IPS-15b (cell line): ENCODE data around the gene RMDN2.

ENCODE experiments used
- H3K27me3 ChIP-seq: one replicate; pipeline ENCODE4 v1.6.1; 2013; ENCODE audit warnings: low read length; ENCODE audit not compliant: control insufficient read depth, insufficient read depth
- H3K36me3 ChIP-seq: one replicate; pipeline ENCODE4 v1.6.1; 2013; ENCODE audit warnings: low read length; ENCODE audit not compliant: control insufficient read depth, insufficient read depth
- H3K4me1 ChIP-seq: one replicate; pipeline ENCODE4 v1.6.1; 2013; ENCODE audit warnings: mild to moderate bottlenecking, low read length; ENCODE audit not compliant: control insufficient read depth, insufficient read depth
- H3K4me3 ChIP-seq: one replicate; pipeline ENCODE4 v1.5.1; 2013; ENCODE audit warnings: low read depth, low read length
- H3K9ac ChIP-seq: one replicate; pipeline ENCODE4 v1.6.1; 2013; ENCODE audit warnings: low read depth, mild to moderate bottlenecking, low read length
- H3K9me3 ChIP-seq: one replicate; pipeline ENCODE4 v1.6.1; 2013; ENCODE audit warnings: mild to moderate bottlenecking, low read length; ENCODE audit not compliant: control insufficient read depth, insufficient read depth

The RMDN2 gene

DNA sequence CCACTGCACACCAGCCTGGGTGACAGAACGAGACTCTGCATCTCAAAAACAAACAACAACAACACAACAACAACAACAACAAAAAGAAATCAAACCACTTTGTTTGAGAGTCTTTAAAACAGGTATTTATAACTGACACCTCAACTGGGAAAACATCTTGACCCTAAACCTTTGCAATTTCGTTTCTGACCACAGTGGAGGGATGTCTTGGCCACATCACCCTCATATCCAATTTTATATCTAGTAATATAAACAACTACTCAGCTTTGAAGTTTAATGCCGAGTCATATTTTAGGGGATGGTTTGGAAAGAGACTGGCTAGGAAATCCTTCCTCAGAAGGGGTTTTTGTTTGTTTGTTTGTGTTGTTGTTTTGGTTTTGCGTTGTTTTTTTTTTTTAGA, 37.8 kb upstream of the RMDN2 start:
- H3K9me3 ChIP-seq, result no peaks in the 10 kb centered on the region
- H3K27me3 ChIP-seq, result no peaks in the 10 kb centered on the region
- no peak overlapping the region for H3K4me3 ChIP-seq
- H3K4me1 ChIP-seq, result peaks cover 11% of the 10 kb centered on the region
- no peaks in the 10 kb centered on the region for H3K36me3 ChIP-seq
- H3K9ac ChIP-seq, result no peak overlapping the region

GRCh38 chr2:37890893-37891495, 34.1 kb upstream of the RMDN2 start:
- peaks cover 1% of the 10 kb centered on the region for H3K4me1 ChIP-seq
- no peaks in the 10 kb centered on the region for H3K9me3 ChIP-seq
- no peak overlapping the region for H3K9ac ChIP-seq
- no peak overlapping the region for H3K4me3 ChIP-seq
- no peaks in the 10 kb centered on the region for H3K27me3 ChIP-seq
- no peaks in the 10 kb centered on the region for H3K36me3 ChIP-seq

DNA sequence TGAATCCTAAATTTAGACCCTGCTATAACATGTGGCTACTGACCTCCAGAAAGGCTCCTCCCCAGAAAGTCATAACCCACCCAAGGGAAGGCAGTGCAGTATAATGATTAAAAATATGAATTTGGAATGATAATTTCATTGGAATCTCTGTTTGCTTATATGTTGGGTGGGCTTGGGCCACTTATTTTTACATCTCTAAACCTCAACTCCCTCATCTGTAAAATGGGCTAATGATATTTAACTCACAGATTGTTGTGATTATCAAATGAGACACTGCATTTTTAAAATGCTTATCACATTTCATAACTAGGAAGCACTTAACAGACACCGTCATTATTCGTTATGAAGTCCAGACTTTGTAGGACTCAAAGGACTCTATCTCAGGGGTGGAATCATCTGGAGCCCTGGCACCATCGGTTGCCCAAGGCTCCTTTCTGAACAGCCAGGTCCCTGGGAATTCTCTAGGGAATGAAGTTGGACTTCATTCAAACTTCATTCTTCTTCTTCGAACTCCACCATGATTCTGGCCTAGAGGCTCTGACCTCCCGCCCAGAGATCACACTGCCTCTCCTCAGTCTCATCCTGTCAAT, 33.1 kb upstream of the RMDN2 start:
- no peaks in the 10 kb centered on the region for H3K9me3 ChIP-seq
- H3K4me1 ChIP-seq, result no peaks in the 10 kb centered on the region
- H3K9ac ChIP-seq, result no peak overlapping the region
- no peaks in the 10 kb centered on the region for H3K27me3 ChIP-seq
- no peaks in the 10 kb centered on the region for H3K36me3 ChIP-seq
- no peak overlapping the region for H3K4me3 ChIP-seq

GRCh38 chr2:37892436-37893114, 32.5 kb upstream of the RMDN2 start:
- Histone ChIP-seq H3K36me3 (no peaks in the 10 kb centered on the region), H3K4me3 (no peak overlapping the region), H3K9me3 (no peaks in the 10 kb centered on the region), H3K9ac (no peak overlapping the region), H3K27me3 (no peaks in the 10 kb centered on the region), H3K4me1 (no peaks in the 10 kb centered on the region)

- H3K27me3 ChIP-seq, result no peaks in the 10 kb centered on the region
- no peak overlapping the region for H3K9ac ChIP-seq
- H3K4me3 ChIP-seq, result no peak overlapping the region
- no peaks in the 10 kb centered on the region for H3K4me1 ChIP-seq
- no peaks in the 10 kb centered on the region for H3K9me3 ChIP-seq
- no peaks in the 10 kb centered on the region for H3K36me3 ChIP-seq
Observed at GRCh38 chr2:37893327-37893726, 31.8 kb upstream of the RMDN2 start.

DNA sequence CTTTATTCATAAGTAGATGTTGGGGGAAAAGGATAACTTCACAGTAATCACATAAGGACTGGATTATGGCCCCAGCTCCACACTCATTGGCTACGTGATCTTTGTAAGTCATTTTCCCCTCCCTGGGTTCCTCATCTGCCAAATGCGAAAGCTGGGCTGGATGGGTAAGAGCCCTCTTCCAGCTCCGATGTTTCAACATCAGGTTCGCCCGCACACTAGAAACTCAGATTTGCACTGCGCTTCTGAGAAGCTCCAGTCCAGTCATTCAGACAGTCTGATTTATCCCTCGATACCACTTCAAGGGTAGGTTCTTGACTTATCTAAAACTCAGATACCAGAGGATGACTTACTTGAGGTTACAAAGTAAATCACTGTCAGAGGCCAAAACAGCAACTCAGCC, 31.0 kb upstream of the RMDN2 start:
- Histone ChIP-seq H3K9ac (no peak overlapping the region), H3K9me3 (no peaks in the 10 kb centered on the region), H3K4me1 (no peaks in the 10 kb centered on the region), H3K4me3 (no peak overlapping the region), H3K27me3 (no peaks in the 10 kb centered on the region), H3K36me3 (no peaks in the 10 kb centered on the region)

DNA sequence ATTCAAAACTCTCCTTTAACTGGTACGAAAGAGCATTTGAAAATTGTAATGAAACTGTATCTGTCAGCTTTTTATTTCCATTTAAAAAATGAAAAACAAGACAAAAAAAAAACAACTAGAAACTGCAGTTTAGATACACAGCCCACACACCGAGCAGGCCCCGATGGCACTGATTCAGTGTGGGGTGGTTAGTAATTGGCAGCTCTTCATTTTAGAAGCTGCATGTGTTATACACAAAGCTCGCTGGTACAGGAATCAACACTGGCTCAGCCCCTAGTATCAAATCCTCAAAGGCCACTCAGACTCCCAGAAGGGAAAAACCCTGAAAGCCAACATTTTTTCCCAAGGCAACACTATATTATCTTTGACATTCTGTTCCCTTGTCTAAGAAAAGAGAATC, 30.5 kb upstream of the RMDN2 start:
- Histone ChIP-seq H3K9me3 (no peaks in the 10 kb centered on the region), H3K27me3 (no peaks in the 10 kb centered on the region), H3K36me3 (no peaks in the 10 kb centered on the region), H3K4me1 (no peaks in the 10 kb centered on the region), H3K9ac (no peak overlapping the region), H3K4me3 (no peak overlapping the region)

DNA sequence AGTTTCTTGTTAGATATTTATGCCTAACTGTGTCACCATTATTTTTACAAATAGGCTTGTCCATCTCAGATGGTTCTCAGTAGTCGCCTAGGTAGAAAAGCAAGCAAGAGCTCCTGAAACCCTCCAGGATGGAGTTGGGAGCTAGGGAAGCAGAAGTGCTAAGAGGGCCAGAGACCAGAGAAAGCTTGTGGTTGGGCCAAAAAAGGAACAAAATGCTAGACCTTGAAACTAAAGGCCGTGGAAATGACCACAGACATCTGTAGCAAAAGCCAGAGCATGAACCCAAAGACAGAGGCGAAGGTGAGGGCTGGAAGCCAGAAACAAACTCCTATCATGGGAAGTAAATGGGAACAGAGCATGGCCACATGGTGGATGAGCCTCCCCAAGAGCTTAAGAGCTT, 29.9 kb upstream of the RMDN2 start:
- H3K9ac ChIP-seq, result no peak overlapping the region
- no peaks in the 10 kb centered on the region for H3K36me3 ChIP-seq
- H3K9me3 ChIP-seq, result no peaks in the 10 kb centered on the region
- no peak overlapping the region for H3K4me3 ChIP-seq
- no peaks in the 10 kb centered on the region for H3K4me1 ChIP-seq
- no peaks in the 10 kb centered on the region for H3K27me3 ChIP-seq

DNA sequence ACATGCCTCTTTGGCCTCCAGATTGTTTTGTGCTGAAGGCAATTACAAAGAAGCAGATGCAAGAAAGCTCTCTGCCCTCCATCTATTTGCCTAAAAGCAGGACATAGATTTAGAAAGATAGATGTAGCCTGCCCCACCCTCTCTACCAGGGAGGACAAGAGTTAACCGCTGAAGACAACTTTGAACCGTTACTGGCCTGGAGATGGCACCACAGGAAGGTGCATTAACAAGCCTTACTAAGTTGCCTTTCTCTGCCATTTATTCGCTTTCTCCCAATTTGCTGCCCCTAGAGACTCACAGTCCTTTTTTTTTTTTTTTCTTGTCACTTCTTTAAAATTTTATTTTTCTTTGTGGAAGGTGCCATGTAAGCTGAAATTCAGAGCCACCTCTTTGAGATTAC, 28.8 kb upstream of the RMDN2 start:
- Histone ChIP-seq H3K4me1 (no peaks in the 10 kb centered on the region), H3K9me3 (no peaks in the 10 kb centered on the region), H3K4me3 (no peak overlapping the region), H3K36me3 (no peaks in the 10 kb centered on the region), H3K9ac (no peak overlapping the region), H3K27me3 (no peaks in the 10 kb centered on the region)

GRCh38 chr2:37897511-37897910, 27.6 kb upstream of the RMDN2 start:
- H3K36me3 ChIP-seq, result no peaks in the 10 kb centered on the region
- H3K27me3 ChIP-seq, result no peaks in the 10 kb centered on the region
- no peaks in the 10 kb centered on the region for H3K9me3 ChIP-seq
- H3K4me3 ChIP-seq, result no peak overlapping the region
- no peaks in the 10 kb centered on the region for H3K4me1 ChIP-seq
- no peak overlapping the region for H3K9ac ChIP-seq

- Histone ChIP-seq H3K27me3 (no peaks in the 10 kb centered on the region), H3K4me1 (no peaks in the 10 kb centered on the region)
Observed at GRCh38 chr2:37898448-37898847, 26.6 kb upstream of the RMDN2 start.

DNA sequence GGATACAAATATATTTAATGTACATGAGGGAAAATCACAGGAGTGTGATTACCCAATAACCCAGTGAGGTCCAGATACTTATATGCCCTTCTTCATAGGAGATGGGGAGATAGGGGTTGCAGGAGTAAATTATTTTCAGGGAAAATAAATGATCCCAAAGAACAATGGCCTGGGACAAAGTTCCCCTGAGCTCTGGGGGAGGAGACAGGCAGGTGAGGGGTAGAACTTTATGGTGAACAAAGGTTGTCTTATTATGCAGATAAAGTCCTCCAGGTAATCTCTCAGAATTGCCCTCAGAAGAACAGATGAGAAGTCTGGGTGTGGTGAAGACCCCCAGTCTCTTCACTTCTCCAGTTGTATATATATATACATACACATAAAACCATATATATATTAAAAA, 22.1 kb upstream of the RMDN2 start:
- no peaks in the 10 kb centered on the region for H3K9me3 ChIP-seq
- H3K36me3 ChIP-seq, result no peaks in the 10 kb centered on the region
- H3K27me3 ChIP-seq, result no peaks in the 10 kb centered on the region
- no peak overlapping the region for H3K9ac ChIP-seq
- no peaks in the 10 kb centered on the region for H3K4me1 ChIP-seq
- H3K4me3 ChIP-seq, result no peak overlapping the region

More at GRCh38 chr2:37898448-37898847, 26.6 kb upstream of the RMDN2 start:
- Histone ChIP-seq H3K4me3 (no peak overlapping the region), H3K9me3 (no peaks in the 10 kb centered on the region), H3K36me3 (no peaks in the 10 kb centered on the region), H3K9ac (no peak overlapping the region)
